Measurements from ENCODE around the gene NRF1. TPM values are rescaled to one million over a fixed set of nuclear protein-coding genes. Genes with fewer than 3 reads are reported as not detected.

The NRF1 gene
- total and polyA plus RNA-seq, 9 donors = 11.5 to 33.5 (median 21.7) TPM

- TF ChIP-seq EP300 (IDR thresholded peaks at IDR 0.05) = no peak
- TF ChIP-seq CTCF (IDR thresholded peaks at IDR 0.05) = no peak
- TF ChIP-seq POLR2A (IDR thresholded peaks at IDR 0.05) = no peak
- intact Hi-C loops (cut with DNase I) = no loop called here
- Histone ChIP-seq H3K27me3 (no peaks in the 10 kb centered on the region), H3K4me1 (ENCODE audit: insufficient read depth) (peaks cover 1% of the 10 kb centered on the region), H3K27ac (no peak overlapping the region), H3K36me3 (no peaks in the 10 kb centered on the region), H3K9me3 (no peaks in the 10 kb centered on the region), H3K4me3 (no peak overlapping the region)
- no peak for DNase-seq
- WGBS, 3 donors = 88 to 94% (median 91%) methylated on average over 10 of the region's 10 CpGs
Measured at GRCh38 chr7:129740574-129741410, 129.3 kb downstream of the NRF1 start.

- no peak overlapping the region for H3K27ac ChIP-seq
- H3K36me3 ChIP-seq = no peaks in the 10 kb centered on the region
- no peaks in the 10 kb centered on the region for H3K27me3 ChIP-seq
- peaks cover 1% of the 10 kb centered on the region for H3K4me1 ChIP-seq (ENCODE audit: insufficient read depth)
- WGBS, 3 donors = 61 to 71% (median 66%) methylated on average over 2 of the region's 2 CpGs
- no peak for TF ChIP-seq POLR2A (IDR thresholded peaks at IDR 0.05)
- TF ChIP-seq EP300 (IDR thresholded peaks at IDR 0.05) = no peak
- no peak for TF ChIP-seq CTCF (IDR thresholded peaks at IDR 0.05)
- no peaks in the 10 kb centered on the region for H3K9me3 ChIP-seq
- intact Hi-C loops (cut with DNase I) = no loop called here
- DNase-seq = no peak
- H3K4me3 ChIP-seq = no peak overlapping the region
Measured at GRCh38 chr7:129741743-129742213, 130.3 kb downstream of the NRF1 start.

GRCh38 chr7:129742256-129742655, 130.7 kb downstream of the NRF1 start:
- TF ChIP-seq CTCF (IDR thresholded peaks at IDR 0.05) (no peak), POLR2A (IDR thresholded peaks at IDR 0.05) (no peak), EP300 (IDR thresholded peaks at IDR 0.05) (no peak)
- H3K9me3 ChIP-seq = no peaks in the 10 kb centered on the region
- WGBS, 3 donors = 88 to 90% (median 88%) methylated on average over 5 of the region's 5 CpGs
- no peak for DNase-seq
- H3K27ac ChIP-seq = no peak overlapping the region
- intact Hi-C loops (cut with DNase I) = no loop called here
- H3K4me1 ChIP-seq (ENCODE audit: insufficient read depth) = peaks cover 1% of the 10 kb centered on the region
- H3K36me3 ChIP-seq = no peaks in the 10 kb centered on the region
- H3K4me3 ChIP-seq = no peak overlapping the region
- no peaks in the 10 kb centered on the region for H3K27me3 ChIP-seq

- TF ChIP-seq EP300 (IDR thresholded peaks at IDR 0.05) = no peak
- TF ChIP-seq CTCF (IDR thresholded peaks at IDR 0.05) = no peak
- TF ChIP-seq POLR2A (IDR thresholded peaks at IDR 0.05) = no peak
- Histone ChIP-seq H3K4me3 (no peak overlapping the region), H3K27me3 (no peaks in the 10 kb centered on the region), H3K27ac (no peak overlapping the region), H3K36me3 (no peaks in the 10 kb centered on the region), H3K9me3 (no peaks in the 10 kb centered on the region), H3K4me1 (ENCODE audit: insufficient read depth) (no peaks in the 10 kb centered on the region)
- intact Hi-C loops (cut with DNase I) = loop anchor here in 1 of 4 donors (2.0 kb wide), 1 partner anchor 70 kb away; no protein-coding TSS in a partner anchor
- whole genome bisulfite sequencing, 3 donors = 86 to 91% (median 89%) methylated on average over 4 of the region's 4 CpGs
- DNase-seq = no peak
Measured at GRCh38 chr7:129746857-129747529, 135.5 kb downstream of the NRF1 start.

Data from ovary (tissue), 9 donors.